K562 (cell line): ENCODE data around the gene TRIM27. TPM values are rescaled to one million over a fixed set of nuclear protein-coding genes. Genes with fewer than 3 reads are reported as not detected.

ENCODE experiments used
- CUX1 ChIP-seq: fragments of 200-800 bp; sonication (Bioruptor generic); IDR thresholded peaks from 2 replicates; pipeline ENCODE4 v1.6.1; 2016; ENCODE audit warnings: missing genetic modification characterization, missing compliant biosample characterization
- DEAF1 ChIP-seq: fragments of 450-650 bp; formaldehyde crosslinking; IDR thresholded peaks from 2 replicates; pipeline ENCODE4 v1.4.0; 2020; ENCODE audit warnings: mild to moderate bottlenecking, moderate library complexity
- FOXP1 ChIP-seq: sonication (generic); formaldehyde crosslinking; IDR thresholded peaks from 2 replicates; pipeline ENCODE4 v1.8.0; 2022; ENCODE audit warnings: mild to moderate bottlenecking, missing genetic modification reagents
- GATAD2B ChIP-seq: fragments of 450-650 bp; IDR thresholded peaks from 2 replicates; pipeline ENCODE4 v1.6.1; 2017; ENCODE audit warnings: mild to moderate bottlenecking, borderline replicate concordance
- HDAC1 ChIP-seq, 2 experiments: fragments of 450-650 bp; IDR thresholded peaks; 2 replicates each; pipeline ENCODE4 v1.6.1; 2016 to 2017; ENCODE audit warnings: inconsistent platforms in 1 of 2, mild to moderate bottlenecking in 1 of 2, moderate library complexity in 1 of 2
- HLTF ChIP-seq: fragments of 450-650 bp; IDR thresholded peaks from 2 replicates; pipeline ENCODE4 v1.6.1; 2016
- MNT ChIP-seq, 2 experiments: fragments of 450-650 bp; conservative IDR thresholded peaks; 2 replicates each; pipeline ENCODE4 v1.6.1; 2017; ENCODE audit warnings: mild to moderate bottlenecking in 2 of 2, moderate library complexity in 2 of 2
- OTX1 ChIP-seq: fragments of 450-650 bp; formaldehyde crosslinking; IDR thresholded peaks from 2 replicates; pipeline ENCODE4 v1.4.0; 2022; ENCODE audit warnings: mild to moderate bottlenecking
- POLR3G ChIP-seq: IDR thresholded peaks from 2 replicates; pipeline ENCODE4 v1.6.1; 2011; ENCODE audit not compliant: insufficient read length, insufficient replicate concordance; ENCODE audit errors: extremely low read depth
- SIRT6 ChIP-seq: IDR thresholded peaks from one replicate; pipeline ENCODE4 v1.6.1; 2012; ENCODE audit warnings: low read depth, mild to moderate bottlenecking, control low read depth, inconsistent platforms, low read length, moderate library complexity
- SMARCC2 ChIP-seq: fragments of 450-650 bp; IDR thresholded peaks from 2 replicates; pipeline ENCODE4 v1.6.1; 2017; ENCODE audit warnings: antibody characterized with exemption, moderate library complexity, mild to moderate bottlenecking, low read depth
- SREBF1 ChIP-seq: fragments of 150-350 bp; IDR thresholded peaks from 2 replicates; pipeline ENCODE4 v1.6.1; 2014; ENCODE audit warnings: antibody characterized with exemption, low read depth, low read length, borderline replicate concordance
- SRSF9 ChIP-seq: fragments of 200-400 bp; formaldehyde crosslinking; IDR thresholded peaks from 2 replicates; pipeline ENCODE4 v1.6.1; 2017; ENCODE audit warnings: low read depth, low read length, borderline replicate concordance
- ZC3H4 ChIP-seq: sonication (generic); formaldehyde crosslinking; IDR thresholded peaks from 2 replicates; pipeline ENCODE4 v1.9.0; 2021; ENCODE audit warnings: missing genetic modification reagents, borderline replicate concordance
- ZC3H8 ChIP-seq: fragments of 450-650 bp; IDR thresholded peaks from 2 replicates; pipeline ENCODE4 v1.6.1; 2017
- ZNF280A ChIP-seq: fragments of 450-650 bp; IDR thresholded peaks from 2 replicates; pipeline ENCODE4 v1.6.1; 2018; ENCODE audit warnings: mild to moderate bottlenecking, low read depth; ENCODE audit not compliant: partially characterized antibody
- ZNF655 ChIP-seq: fragments of 250-450 bp; sonication (Bioruptor Pico); IDR thresholded peaks from 2 replicates; pipeline ENCODE4 v1.5.0; 2021
- ZSCAN32 ChIP-seq: fragments of 450-650 bp; formaldehyde crosslinking; IDR thresholded peaks from 2 replicates; pipeline ENCODE4 v1.4.0; 2020; ENCODE audit warnings: mild to moderate bottlenecking, moderate library complexity
- polyA plus RNA-seq, 8 experiments: library from polyadenylated mRNA; depleted of rRNA in 4 of 8; stranded (reverse) in 5 of 8; unstranded in 3 of 8; fragments of >200 nt; fragmentation: Nextera tagmentation in 2 of 8; fragmentation: Illumina TruSeq in 1 of 8; extraction: Ambion mirVana in 2 of 8; extraction: Trizol in 1 of 8; gene quantifications; 2 replicates each; pipeline versions ENCODE4 v1.2.1 to v1.2.3, GENCODE V29; 2011 to 2014; ENCODE audit warnings: inconsistent platforms in 1 of 8, missing spikeins in 1 of 8
- total RNA-seq, 7 experiments: library from RNA; depleted of rRNA in 6 of 7; stranded (reverse); fragments of >200 nt in 6 of 7; fragmentation: Illumina TruSeq in 2 of 7; extraction: Trizol in 2 of 7; gene quantifications; 2 replicates each; pipeline versions ENCODE4 v1.2.1 to v1.2.3, GENCODE V29; 2011 to 2021; ENCODE audit warnings: low replicate concordance in 1 of 7

The TRIM27 gene
- total and polyA plus RNA-seq, 9 of the 15 experiments (the other 6 are each of a cell fraction or from before 2014, with no cell fraction given) = 37.7 to 235 (median 122) TPM

GRCh38 chr6:28943223-28943556, 19.4 kb upstream of the TRIM27 start (continued):
- TF ChIP-seq HDAC1 (IDR thresholded peaks at IDR 0.05) (0 out of 4 replicates have a peak, but pooled peaks of 1 of the 2 experiments have one; percentile 22), ZNF655 (CRISPR knock-in tag) (no peak), DEAF1 (CRISPR knock-in tag) (no peak), SMARCC2 (peak; percentile 69), SRSF9 (no peak), HLTF (no peak), POLR3G (no peak), ZSCAN32 (CRISPR knock-in tag) (no peak), SIRT6 (no peak), ZNF280A (no peak), GATAD2B (no peak), SREBF1 (no peak), ZC3H4 (CRISPR knock-in tag) (no peak), ZC3H8 (no peak), MNT (conservative IDR thresholded peaks at IDR 0.05) (peak in 1 of 2 experiments; percentile 17; a peak in 1 of 4 replicates), FOXP1 (no peak), OTX1 (no peak), CUX1 (no peak)
